Measurements from ENCODE around the gene STXBP3.

- TF ChIP-seq EP300 (IDR thresholded peaks at IDR 0.05; ENCODE audit: borderline replicate concordance in 1 of 2, low read depth in 2 of 2, low read length in 2 of 2) = no peak
- no peak for TF ChIP-seq EGR1 (IDR thresholded peaks at IDR 0.05; ENCODE audit: borderline replicate concordance, low read depth, low read length)
- no peak for TF ChIP-seq CHD2 (IDR thresholded peaks at IDR 0.05; ENCODE audit: low read length)
- no peak for TF ChIP-seq SP2 (IDR thresholded peaks at IDR 0.05; ENCODE audit: low read length)
- no peak for TF ChIP-seq ZNF274 (IDR thresholded peaks at IDR 0.05; ENCODE audit: borderline replicate concordance, extremely low read depth, low read length)
- no peak for TF ChIP-seq JUND (IDR thresholded peaks at IDR 0.05; ENCODE audit: low read length)
- no peak for TF ChIP-seq KDM1A (IDR thresholded peaks at IDR 0.05; ENCODE audit: borderline replicate concordance, low read length)
- TF ChIP-seq SP1 (IDR thresholded peaks at IDR 0.05; ENCODE audit: low read depth, low read length) = no peak
These were observed 110.5 kb downstream of the STXBP3 start, which contains the start of gene AKNAD1 for GRCh38 chr1:108856994-108857393.
